GM12878 (cell line): ENCODE measurements around the gene SLC4A3.

Experiments
- ASH2L ChIP-seq: fragments of 300-600, 200-600 bp; sonication (generic); IDR thresholded peaks from 2 replicates; pipeline ENCODE4 v1.6.1; 2017; ENCODE audit warnings: low read depth, mild to moderate bottlenecking, borderline replicate concordance
- BHLHE40 ChIP-seq, 2 experiments: fragments of 450-650 bp in 1 of 2; IDR thresholded peaks; 2 replicates each; pipeline ENCODE4 v1.6.1; 2011 to 2017; ENCODE audit warnings: low read depth in 2 of 2, borderline replicate concordance in 1 of 2, improper control_type of control experiment in 1 of 2, low read length in 1 of 2, mild to moderate bottlenecking in 1 of 2
- CEBPB ChIP-seq, 2 experiments: fragments of 150-350 bp in 1 of 2; IDR thresholded peaks; 2 replicates each; pipeline ENCODE4 v1.6.1; 2012 to 2014; ENCODE audit warnings: low read depth in 2 of 2, low read length in 2 of 2, borderline replicate concordance in 1 of 2, inconsistent platforms in 1 of 2
- NBN ChIP-seq: fragments of 450-650 bp; IDR thresholded peaks from 2 replicates; pipeline ENCODE4 v1.6.1; 2016
- POLR2AphosphoS5 ChIP-seq: IDR thresholded peaks from 2 replicates; pipeline ENCODE4 v1.6.1; 2011; ENCODE audit warnings: mild to moderate bottlenecking, low read length, inconsistent platforms
- YY1 ChIP-seq: IDR thresholded peaks from 2 replicates; pipeline ENCODE4 v1.6.1; 2011; ENCODE audit warnings: low read depth, mild to moderate bottlenecking, low read length
- TF ChIP-seq, protein P1 (sequence below): IDR thresholded peaks from 2 replicates; pipeline ENCODE4 v1.6.1; 2012; ENCODE audit warnings: mild to moderate bottlenecking, low read depth, low read length
- TF ChIP-seq, protein P2 (sequence below): IDR thresholded peaks from 2 replicates; pipeline ENCODE4 v1.6.1; 2011; ENCODE audit warnings: mild to moderate bottlenecking, low read depth, low read length, moderate library complexity; ENCODE audit not compliant: insufficient replicate concordance
- TF ChIP-seq, protein P3 (sequence below), 3 experiments: IDR thresholded peaks in 2 of 3; conservative IDR thresholded peaks in 1 of 3; 2 replicates each; pipeline ENCODE4 v1.5.1; 2011; ENCODE audit warnings: low read depth in 3 of 3, low read length in 3 of 3, mild to moderate bottlenecking in 3 of 3, control low read depth in 2 of 3, moderate library complexity in 2 of 3, inconsistent platforms in 1 of 3, mixed read lengths in 1 of 3; ENCODE audit not compliant: control insufficient read depth in 2 of 3, insufficient read depth in 1 of 3; ENCODE audit errors: extremely low read depth in 1 of 3

DNA sequence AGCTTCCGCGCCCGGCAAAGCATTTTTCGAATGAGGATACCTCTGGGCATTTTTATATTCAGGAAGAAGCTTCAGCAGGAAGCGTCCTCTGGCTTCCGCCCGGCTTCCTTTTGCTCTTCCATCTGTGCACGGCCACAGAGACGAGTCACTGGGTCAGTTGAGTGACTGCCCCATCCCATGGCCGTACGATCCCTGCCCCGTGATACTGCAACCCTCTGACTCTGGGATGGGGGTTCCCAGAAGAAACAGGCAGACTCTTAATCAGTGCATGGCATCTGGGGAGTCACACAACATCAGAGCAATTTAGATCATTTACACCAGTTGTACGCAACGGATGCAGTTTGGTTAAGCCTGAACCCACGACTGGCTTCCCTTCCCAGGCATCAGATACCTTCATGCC is 40.9 kb downstream of the SLC4A3 start:
- TF ChIP-seq NBN (no peak), ASH2L (no peak), YY1 (no peak), BHLHE40 (IDR thresholded peaks at IDR 0.05; ENCODE audit: borderline replicate concordance in 1 of 2, low read depth in 2 of 2, low read length in 1 of 2) (no peak), CEBPB (IDR thresholded peaks at IDR 0.05; ENCODE audit: borderline replicate concordance in 1 of 2, low read depth in 2 of 2, low read length in 2 of 2) (no peak), POLR2AphosphoS5 (no peak)
- TF ChIP-seq, protein P1, sequence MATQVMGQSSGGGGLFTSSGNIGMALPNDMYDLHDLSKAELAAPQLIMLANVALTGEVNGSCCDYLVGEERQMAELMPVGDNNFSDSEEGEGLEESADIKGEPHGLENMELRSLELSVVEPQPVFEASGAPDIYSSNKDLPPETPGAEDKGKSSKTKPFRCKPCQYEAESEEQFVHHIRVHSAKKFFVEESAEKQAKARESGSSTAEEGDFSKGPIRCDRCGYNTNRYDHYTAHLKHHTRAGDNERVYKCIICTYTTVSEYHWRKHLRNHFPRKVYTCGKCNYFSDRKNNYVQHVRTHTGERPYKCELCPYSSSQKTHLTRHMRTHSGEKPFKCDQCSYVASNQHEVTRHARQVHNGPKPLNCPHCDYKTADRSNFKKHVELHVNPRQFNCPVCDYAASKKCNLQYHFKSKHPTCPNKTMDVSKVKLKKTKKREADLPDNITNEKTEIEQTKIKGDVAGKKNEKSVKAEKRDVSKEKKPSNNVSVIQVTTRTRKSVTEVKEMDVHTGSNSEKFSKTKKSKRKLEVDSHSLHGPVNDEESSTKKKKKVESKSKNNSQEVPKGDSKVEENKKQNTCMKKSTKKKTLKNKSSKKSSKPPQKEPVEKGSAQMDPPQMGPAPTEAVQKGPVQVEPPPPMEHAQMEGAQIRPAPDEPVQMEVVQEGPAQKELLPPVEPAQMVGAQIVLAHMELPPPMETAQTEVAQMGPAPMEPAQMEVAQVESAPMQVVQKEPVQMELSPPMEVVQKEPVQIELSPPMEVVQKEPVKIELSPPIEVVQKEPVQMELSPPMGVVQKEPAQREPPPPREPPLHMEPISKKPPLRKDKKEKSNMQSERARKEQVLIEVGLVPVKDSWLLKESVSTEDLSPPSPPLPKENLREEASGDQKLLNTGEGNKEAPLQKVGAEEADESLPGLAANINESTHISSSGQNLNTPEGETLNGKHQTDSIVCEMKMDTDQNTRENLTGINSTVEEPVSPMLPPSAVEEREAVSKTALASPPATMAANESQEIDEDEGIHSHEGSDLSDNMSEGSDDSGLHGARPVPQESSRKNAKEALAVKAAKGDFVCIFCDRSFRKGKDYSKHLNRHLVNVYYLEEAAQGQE = no peak
- TF ChIP-seq, protein P2, sequence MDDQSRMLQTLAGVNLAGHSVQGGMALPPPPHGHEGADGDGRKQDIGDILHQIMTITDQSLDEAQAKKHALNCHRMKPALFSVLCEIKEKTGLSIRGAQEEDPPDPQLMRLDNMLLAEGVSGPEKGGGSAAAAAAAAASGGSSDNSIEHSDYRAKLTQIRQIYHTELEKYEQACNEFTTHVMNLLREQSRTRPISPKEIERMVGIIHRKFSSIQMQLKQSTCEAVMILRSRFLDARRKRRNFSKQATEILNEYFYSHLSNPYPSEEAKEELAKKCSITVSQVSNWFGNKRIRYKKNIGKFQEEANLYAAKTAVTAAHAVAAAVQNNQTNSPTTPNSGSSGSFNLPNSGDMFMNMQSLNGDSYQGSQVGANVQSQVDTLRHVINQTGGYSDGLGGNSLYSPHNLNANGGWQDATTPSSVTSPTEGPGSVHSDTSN = no peak
- TF ChIP-seq, protein P3, sequence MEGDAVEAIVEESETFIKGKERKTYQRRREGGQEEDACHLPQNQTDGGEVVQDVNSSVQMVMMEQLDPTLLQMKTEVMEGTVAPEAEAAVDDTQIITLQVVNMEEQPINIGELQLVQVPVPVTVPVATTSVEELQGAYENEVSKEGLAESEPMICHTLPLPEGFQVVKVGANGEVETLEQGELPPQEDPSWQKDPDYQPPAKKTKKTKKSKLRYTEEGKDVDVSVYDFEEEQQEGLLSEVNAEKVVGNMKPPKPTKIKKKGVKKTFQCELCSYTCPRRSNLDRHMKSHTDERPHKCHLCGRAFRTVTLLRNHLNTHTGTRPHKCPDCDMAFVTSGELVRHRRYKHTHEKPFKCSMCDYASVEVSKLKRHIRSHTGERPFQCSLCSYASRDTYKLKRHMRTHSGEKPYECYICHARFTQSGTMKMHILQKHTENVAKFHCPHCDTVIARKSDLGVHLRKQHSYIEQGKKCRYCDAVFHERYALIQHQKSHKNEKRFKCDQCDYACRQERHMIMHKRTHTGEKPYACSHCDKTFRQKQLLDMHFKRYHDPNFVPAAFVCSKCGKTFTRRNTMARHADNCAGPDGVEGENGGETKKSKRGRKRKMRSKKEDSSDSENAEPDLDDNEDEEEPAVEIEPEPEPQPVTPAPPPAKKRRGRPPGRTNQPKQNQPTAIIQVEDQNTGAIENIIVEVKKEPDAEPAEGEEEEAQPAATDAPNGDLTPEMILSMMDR (IDR thresholded peaks at IDR 0.05 in 2 of 3, conservative IDR thresholded peaks at IDR 0.05 in 1 of 3; ENCODE audit: control insufficient read depth in 2 of 3, extremely low read depth in 1 of 3, insufficient read depth in 1 of 3, low read depth in 3 of 3, low read length in 3 of 3) = no peak
